Measurements from ENCODE around the gene PKIG. TPM values are rescaled to one million over a fixed set of nuclear protein-coding genes. Genes with fewer than 3 reads are reported as not detected.

PKIG gene
- total RNA-seq, 1 experiment from 2014 or later = 27.0 TPM

DNA sequence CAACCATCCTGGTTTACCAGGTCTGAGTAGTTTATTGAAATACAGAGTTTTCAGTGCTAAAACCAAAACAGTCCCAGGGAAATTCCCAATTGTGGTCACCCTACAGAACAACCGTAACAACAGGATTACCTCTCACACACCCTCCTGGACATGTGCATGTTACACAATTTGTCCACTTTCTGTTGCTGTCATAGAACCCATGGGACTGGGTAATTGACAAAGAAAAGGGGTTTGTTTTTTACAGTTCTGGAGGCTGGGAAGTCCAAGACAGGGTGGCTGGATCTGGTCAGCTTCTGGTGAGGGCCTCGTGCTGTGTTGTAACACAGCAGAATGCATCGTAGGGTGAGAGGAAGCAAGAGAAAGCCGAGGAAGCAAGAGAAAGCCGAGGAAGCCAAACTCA, 78.2 kb downstream of the PKIG start:
- no peak overlapping the region for H4K8ac ChIP-seq (replicated peaks; ENCODE audit: insufficient read length, low read depth, low read length)
- no peak overlapping the region for H3K18ac ChIP-seq (ENCODE audit: insufficient read length, low read depth, low read length)
- Mint-ChIP-seq H3K9me3 (peaks cover 0 to under 1% of the 10 kb centered on the region in 2 experiments; a peak in 2 of 5 replicates), H3K4me1 (peaks cover 14 to 16% of the 10 kb centered on the region in 2 experiments), H3K27me3 (ENCODE audit: low read depth) (peaks cover 24% of the 10 kb centered on the region), H3K36me3 (ENCODE audit: insufficient read depth in 1 of 3, low read depth in 3 of 3) (peaks cover 0 to 5% (median 0%) of the 10 kb centered on the region in 3 experiments; a peak in 2 of 7 replicates), H3K27ac (no peak overlapping the region; a peak in 1 of 7 replicates), H3K4me3 (no peak overlapping the region)
- no peaks in the 10 kb centered on the region for H3K9me3 ChIP-seq (ENCODE audit: control insufficient read depth, low read depth, low read length)
- no peak overlapping the region for H2BK5ac ChIP-seq (ENCODE audit: insufficient read length, low read length)
- H3K4ac ChIP-seq (ENCODE audit: low read depth, low read length) = no peak overlapping the region
- H3T11ph ChIP-seq (ENCODE audit: low read length) = no peak overlapping the region
- no peak overlapping the region for H3K14ac ChIP-seq (ENCODE audit: insufficient read depth, low read length)
- H2BK12ac ChIP-seq (ENCODE audit: insufficient read length, low read depth, low read length) = no peak overlapping the region
- no peaks in the 10 kb centered on the region for H3K23me2 ChIP-seq (ENCODE audit: insufficient read length, low read depth, low read length, poor library complexity, severe bottlenecking)
- H3K4me1 ChIP-seq (ENCODE audit: insufficient read depth, low read length) = no peaks in the 10 kb centered on the region; the same call in 1 of the 2 replicates
- no peak overlapping the region for H4K91ac ChIP-seq (ENCODE audit: insufficient read length, low read depth, low read length)
- H2BK15ac ChIP-seq (ENCODE audit: low read depth, low read length) = no peak overlapping the region
- H3K79me2 ChIP-seq (ENCODE audit: insufficient read depth, low read length) = no peaks in the 10 kb centered on the region
- H3K9ac ChIP-seq (ENCODE audit: extremely low read depth, insufficient read length, low read length) = no peak overlapping the region
- H4K20me1 ChIP-seq (ENCODE audit: control insufficient read depth, insufficient read depth, insufficient read length) = no peaks in the 10 kb centered on the region
- no peak overlapping the region for H2BK20ac ChIP-seq (ENCODE audit: low read depth, low read length, poor library complexity, severe bottlenecking)
- H2AK5ac ChIP-seq (ENCODE audit: insufficient read length, low read length) = no peak overlapping the region
- no peak overlapping the region for H4K5ac ChIP-seq (ENCODE audit: insufficient read length, low read depth, low read length)
- H3K23ac ChIP-seq (ENCODE audit: insufficient read length, low read depth, low read length) = no peak overlapping the region
- no peaks in the 10 kb centered on the region for H3K79me1 ChIP-seq (ENCODE audit: insufficient read depth, low read depth, low read length, poor library complexity, severe bottlenecking)
- no peaks in the 10 kb centered on the region for H3K27me3 ChIP-seq (ENCODE audit: insufficient read depth, low read length)
- H3K27ac ChIP-seq (ENCODE audit: insufficient read length, low read depth, low read length) = no peak overlapping the region
- no peak overlapping the region for H2AFZ ChIP-seq (ENCODE audit: low read length)
- no peak overlapping the region for H3K4me2 ChIP-seq (ENCODE audit: insufficient read depth, insufficient read length, low read length)
- DNase-seq = no peak
- WGBS (ENCODE audit: extremely low coverage, insufficient read length, low lambda C conversion rate) = no CpG with 5 or more reads among the region's 5 CpGs
- H3K56ac ChIP-seq (ENCODE audit: insufficient read length, low read depth, low read length) = no peak overlapping the region
- TF ChIP-seq, protein P1, sequence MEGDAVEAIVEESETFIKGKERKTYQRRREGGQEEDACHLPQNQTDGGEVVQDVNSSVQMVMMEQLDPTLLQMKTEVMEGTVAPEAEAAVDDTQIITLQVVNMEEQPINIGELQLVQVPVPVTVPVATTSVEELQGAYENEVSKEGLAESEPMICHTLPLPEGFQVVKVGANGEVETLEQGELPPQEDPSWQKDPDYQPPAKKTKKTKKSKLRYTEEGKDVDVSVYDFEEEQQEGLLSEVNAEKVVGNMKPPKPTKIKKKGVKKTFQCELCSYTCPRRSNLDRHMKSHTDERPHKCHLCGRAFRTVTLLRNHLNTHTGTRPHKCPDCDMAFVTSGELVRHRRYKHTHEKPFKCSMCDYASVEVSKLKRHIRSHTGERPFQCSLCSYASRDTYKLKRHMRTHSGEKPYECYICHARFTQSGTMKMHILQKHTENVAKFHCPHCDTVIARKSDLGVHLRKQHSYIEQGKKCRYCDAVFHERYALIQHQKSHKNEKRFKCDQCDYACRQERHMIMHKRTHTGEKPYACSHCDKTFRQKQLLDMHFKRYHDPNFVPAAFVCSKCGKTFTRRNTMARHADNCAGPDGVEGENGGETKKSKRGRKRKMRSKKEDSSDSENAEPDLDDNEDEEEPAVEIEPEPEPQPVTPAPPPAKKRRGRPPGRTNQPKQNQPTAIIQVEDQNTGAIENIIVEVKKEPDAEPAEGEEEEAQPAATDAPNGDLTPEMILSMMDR (conservative IDR thresholded peaks at IDR 0.05) = no peak
- H2BK120ac ChIP-seq (ENCODE audit: low read depth, low read length, poor library complexity, severe bottlenecking) = no peak overlapping the region
